GM18505 (cell line): ENCODE results near the gene FMO4.
"Not testable (repeated sequence)": the region's sequence is repeated elsewhere in the genome, so short reads cannot be mapped to it uniquely, and the experiment has no call there.

ENCODE experiments used
- ATAC-seq: cut with Tn5 transposase; IDR thresholded peaks from one replicate; pipeline ENCODE4 v1.9.1; 2021; ENCODE audit not compliant: unreplicated experiment
- POLR2A ChIP-seq: IDR thresholded peaks from 4 replicates; pipeline ENCODE4 v1.6.1; 2011; ENCODE audit warnings: borderline replicate concordance; ENCODE audit not compliant: insufficient read depth, insufficient read length; ENCODE audit errors: extremely low read depth

FMO4 gene, protein sequence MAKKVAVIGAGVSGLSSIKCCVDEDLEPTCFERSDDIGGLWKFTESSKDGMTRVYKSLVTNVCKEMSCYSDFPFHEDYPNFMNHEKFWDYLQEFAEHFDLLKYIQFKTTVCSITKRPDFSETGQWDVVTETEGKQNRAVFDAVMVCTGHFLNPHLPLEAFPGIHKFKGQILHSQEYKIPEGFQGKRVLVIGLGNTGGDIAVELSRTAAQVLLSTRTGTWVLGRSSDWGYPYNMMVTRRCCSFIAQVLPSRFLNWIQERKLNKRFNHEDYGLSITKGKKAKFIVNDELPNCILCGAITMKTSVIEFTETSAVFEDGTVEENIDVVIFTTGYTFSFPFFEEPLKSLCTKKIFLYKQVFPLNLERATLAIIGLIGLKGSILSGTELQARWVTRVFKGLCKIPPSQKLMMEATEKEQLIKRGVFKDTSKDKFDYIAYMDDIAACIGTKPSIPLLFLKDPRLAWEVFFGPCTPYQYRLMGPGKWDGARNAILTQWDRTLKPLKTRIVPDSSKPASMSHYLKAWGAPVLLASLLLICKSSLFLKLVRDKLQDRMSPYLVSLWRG

DNA sequence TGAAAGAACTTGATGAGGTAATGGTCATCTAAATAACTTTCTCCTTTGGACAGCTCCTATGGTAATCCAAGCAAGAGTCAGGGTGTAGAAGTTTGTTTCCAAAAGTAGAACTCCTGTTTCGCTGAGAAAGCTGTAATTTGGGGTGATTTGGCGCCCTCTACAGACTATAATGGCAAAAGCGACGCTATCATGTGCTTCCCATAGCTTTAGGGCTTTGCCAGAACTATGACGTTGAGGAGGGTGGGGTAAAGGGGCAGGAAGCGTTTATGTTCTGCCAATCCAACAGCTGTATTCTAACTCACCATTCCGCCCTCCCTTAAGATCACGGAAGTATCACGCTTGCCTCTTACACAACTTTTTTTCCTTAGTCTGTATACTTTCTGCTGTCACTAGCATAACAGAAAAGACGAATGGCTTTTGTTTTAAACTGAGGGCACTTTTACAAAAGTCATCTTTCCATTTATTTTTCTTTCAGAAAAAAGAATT lies at the start of gene FMO4:
Gene FMO4 (plus strand): TSS at position 349 of the 486 bp plus-strand sequence. CDS start 5,643 bp downstream, outside the sequence.
- TF ChIP-seq POLR2A, result peak; percentile 51
- peak; percentile 100 for ATAC-seq

DNA sequence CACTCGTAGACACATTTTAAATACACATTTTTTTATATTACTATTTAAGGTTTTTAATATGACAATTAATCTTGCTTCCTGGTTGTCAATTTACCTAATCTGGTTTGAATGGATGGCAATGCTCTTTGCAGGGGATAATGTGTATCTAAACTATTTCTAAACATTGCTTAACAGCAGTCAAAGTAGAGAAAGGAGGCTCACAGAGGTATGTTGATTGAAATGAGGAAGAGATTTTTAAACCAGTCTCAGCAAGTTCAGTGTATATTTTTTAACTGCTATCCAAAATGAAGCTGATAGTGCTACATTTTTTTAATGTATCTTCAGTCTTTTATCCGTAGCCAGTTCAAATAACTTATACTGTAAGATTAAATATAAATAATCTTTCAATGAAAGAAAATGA lies 48.3 kb upstream of the FMO4 start:
- no peak for ATAC-seq
- TF ChIP-seq POLR2A, result no peak

DNA sequence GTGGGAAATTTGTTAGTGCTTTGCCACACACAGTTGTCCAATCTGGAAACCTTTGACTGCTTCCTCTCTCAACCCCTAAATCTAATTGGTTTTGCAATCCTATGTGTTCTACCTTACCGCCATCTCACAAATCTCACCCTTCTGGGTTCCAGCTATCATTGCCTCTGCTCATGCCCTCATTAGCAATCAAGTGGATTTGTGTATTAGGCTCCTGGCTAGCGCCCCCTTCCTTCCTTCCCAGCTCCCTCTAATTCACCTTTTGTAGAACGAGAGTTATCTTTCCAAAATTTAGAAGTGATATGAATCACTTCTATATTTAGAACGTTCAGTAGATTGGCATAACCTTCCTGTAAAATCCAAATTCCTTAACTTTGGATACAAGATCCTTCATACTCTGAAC lies 47.1 kb upstream of the FMO4 start:
- no peak for TF ChIP-seq POLR2A
- no peak for ATAC-seq

DNA sequence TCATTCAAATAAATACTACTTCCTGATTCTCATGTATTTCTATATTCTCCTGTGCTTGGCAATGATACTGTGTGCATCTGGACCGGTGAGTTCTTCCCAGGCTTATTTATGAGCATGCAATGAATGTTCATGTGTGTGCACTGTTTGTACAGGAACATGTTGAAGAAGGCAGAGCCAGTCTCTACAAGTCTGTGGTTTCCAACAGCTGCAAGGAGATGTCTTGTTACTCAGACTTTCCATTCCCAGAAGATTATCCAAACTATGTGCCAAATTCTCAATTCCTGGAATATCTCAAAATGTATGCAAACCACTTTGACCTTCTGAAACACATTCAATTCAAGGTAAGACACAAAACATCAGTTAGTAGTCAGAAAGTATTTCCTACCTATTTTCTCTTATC lies 46.6 kb upstream of the FMO4 start:
- TF ChIP-seq POLR2A, result no peak
- no peak for ATAC-seq

DNA sequence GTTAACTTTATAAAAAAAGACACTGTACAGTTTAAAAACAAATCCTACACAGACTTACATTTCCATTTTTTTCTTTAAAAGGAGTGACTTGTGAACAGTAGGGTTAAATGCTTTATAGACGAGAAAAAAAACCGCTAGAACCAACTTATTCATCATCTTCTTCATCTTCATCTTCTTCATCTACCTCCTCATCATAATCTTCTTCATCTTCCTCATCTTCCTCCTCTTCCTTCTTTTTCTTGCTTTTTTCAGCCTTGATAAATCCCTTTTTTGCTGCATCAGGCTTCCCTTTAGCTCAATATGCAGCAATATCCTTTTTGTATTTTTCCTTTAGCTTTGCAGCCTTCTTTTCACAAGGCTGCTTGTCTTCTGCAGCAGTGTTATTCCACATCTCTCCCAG lies 43.2 kb upstream of the FMO4 start:
- TF ChIP-seq POLR2A, result no peak
- no peak for ATAC-seq

DNA sequence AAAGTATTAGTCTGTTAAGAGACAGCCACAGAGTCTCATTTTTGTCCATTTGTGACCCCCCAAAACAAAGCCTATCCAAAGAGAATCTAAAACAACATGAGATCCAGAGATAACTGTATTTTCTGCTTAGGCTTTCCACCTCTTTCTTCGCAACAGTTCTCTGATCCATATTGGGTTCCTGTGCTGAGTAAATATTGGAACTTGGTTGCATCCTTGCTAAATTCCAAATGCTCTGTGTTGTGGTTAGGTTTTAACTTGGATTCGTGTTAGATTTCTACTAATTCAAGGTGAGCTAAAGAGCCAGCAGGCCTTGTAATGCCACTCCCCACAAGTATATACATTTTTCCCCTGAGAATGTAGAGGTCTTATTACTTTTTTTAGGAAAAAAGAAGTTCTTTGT lies 36.4 kb upstream of the FMO4 start:
- no peak for TF ChIP-seq POLR2A

DNA sequence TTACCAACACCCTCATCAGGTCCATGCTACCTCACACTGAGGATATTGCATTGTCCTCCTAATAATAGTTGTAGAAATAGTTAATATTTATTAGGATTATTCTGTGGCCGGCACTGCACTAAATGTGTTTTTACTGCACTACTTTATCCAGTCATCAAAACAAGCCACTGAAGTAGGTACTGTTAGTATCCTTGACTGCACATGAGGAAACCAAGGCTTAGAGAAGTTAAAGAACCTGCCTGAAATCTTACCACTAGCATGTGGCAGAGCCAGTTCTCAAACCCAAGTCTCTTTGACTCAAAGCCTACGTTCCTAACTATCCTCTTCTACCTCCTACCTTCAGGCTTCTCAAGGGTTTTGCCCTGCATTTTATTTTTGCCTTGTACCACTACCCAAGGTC lies 34.7 kb upstream of the FMO4 start:
- TF ChIP-seq POLR2A, result no peak
- ATAC-seq, result no peak

More for the DNA sequence above, 36.4 kb upstream of the FMO4 start:
- ATAC-seq, result no peak

DNA sequence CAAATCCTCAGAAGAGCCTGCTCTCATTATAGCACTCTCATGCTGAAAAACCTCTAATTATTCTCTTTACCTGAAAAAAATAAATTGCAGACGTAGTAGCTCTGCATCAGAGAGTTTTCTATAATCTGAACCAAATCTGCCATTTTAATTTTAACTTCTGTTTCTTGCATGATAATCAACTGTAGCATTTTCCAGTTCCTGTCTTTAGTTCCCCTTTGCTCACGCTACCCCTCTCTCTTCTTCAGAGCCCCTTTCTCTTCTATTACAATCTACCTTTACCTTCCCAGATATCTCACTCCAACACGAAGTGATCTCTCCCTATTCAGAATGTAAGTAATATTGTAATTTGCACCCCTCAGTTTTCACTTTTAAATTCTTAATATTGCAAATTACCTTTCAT lies 34.3 kb upstream of the FMO4 start:
- ATAC-seq, result no peak
- no peak for TF ChIP-seq POLR2A

DNA sequence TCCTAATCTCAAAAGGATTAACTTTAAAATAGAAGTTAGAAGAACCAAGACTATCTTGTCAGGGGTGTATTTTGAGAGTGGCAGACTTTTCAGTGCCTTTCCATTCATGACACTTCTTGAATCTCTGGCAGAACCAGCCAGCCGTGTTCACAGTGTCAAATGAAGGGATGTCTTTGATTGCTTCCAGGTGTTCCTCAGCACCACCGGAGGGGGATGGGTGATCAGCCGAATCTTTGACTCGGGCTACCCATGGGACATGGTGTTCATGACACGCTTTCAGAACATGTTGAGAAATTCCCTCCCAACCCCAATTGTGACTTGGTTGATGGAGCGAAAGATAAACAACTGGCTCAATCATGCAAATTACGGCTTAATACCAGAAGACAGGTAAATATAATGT lies 33.4 kb upstream of the FMO4 start:
- TF ChIP-seq POLR2A, result no peak
- ATAC-seq, result no peak

DNA sequence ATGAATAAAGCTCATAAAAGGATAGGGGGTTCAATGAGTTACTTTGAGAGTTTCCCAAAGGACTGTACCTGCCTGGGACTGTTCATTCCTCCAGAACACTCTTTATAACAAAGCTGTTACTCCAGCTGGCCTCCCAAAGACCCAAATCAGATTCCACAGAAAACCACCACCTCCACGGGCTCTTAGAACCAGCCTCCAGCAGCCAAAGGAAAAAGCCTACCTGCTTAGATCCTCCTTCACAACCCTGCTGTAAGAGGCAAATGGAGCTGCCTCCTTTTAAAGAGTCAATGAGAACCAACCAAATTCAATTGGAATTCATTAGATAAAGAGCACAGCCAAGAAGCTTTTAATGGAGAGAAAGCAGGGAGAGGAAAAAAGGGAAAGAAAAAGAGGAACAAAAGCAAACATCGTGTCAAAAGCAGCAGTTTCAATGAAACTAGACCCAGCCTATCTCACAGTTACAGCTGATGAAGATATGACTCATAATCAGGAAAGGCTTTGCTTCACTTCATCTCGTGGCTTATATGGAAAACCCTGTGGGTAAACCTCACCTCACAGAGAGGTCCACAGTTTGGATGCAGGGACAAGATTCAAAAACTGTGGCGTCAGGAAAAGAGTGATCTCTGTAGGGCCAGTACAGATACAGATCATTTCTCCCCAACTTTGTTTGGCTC lies 27.8 kb upstream of the FMO4 start:
- TF ChIP-seq POLR2A, result no peak
- no peak for ATAC-seq

DNA sequence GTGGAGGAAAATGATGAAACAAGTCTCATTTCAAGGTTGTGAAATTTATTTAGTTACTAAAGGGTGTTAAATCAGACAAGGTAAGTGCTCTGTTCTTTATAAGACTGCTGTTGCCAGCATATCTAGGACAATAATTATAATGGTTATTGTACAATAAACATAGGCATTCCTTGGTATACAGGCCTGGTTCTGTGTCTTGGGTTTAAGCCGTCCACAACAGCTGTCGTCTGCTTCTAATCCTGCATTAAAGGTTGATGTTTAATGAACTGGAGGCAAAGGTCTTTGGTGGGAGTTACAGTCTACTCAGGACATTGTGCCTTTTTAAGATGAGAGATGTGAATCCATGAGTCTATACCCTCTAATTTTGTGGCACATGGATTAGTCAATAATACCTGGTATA lies 23.4 kb upstream of the FMO4 start:
- no peak for TF ChIP-seq POLR2A
- no peak for ATAC-seq

DNA sequence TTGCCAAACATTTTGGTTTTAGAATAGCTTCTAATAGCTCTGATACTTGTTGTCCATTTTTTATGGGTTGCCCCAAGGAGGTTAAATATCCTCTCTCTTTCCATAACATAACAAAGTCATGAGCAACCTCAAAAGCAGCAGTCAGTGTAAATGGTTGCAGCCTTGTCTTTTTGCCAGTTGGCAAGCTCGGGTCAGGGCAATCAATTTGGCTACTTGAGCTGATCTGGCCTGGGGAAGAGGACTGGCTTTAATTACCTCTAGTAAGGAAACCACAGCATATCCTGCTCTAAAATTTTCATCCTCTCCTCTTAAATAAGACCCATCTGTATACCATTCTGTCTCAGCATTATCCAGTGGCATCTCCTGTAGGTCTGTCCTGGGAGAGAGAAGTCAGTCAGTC lies 21.2 kb upstream of the FMO4 start:
- no peak for ATAC-seq
- no peak for TF ChIP-seq POLR2A

DNA sequence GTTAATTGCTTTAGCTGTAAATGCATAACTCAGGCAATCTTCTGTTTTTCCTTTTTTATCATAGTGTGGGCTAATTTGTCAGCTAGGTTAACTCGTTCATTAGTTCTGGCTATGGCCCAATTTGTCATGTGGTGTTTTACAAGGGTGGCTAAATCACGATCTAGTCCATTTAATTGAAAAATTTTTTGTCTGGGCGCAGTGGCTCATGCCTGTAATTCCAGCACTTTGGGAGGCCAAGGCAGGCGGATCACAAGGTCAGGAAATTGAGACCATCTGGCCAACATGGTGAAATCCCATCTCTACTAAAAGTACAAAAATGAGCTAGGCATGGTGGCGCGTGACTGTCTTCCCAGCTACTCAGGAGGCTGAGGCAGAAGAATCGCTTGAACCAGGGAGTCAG lies 18.6 kb upstream of the FMO4 start:
- not testable (repeated sequence) for ATAC-seq

DNA sequence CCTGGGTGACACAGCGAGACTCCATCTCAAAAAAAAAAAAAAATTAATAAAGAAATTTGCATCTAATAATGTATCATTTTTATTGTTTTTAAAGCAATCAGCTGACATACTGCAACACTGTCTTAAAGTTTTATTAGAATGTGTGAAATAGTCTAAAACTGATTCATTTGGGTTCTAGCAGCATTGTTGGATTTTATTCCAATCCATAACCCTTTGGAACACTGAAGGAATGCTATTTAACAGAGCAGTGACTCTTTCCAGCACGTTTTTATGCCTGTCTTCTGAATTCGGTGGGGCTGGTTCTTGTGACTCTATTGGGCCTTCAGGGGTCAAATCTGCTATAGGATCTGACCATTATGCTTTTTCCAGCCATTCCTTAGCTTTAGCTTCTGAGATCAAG lies 18.2 kb upstream of the FMO4 start:
- ATAC-seq, result no peak
- TF ChIP-seq POLR2A, result no peak

DNA sequence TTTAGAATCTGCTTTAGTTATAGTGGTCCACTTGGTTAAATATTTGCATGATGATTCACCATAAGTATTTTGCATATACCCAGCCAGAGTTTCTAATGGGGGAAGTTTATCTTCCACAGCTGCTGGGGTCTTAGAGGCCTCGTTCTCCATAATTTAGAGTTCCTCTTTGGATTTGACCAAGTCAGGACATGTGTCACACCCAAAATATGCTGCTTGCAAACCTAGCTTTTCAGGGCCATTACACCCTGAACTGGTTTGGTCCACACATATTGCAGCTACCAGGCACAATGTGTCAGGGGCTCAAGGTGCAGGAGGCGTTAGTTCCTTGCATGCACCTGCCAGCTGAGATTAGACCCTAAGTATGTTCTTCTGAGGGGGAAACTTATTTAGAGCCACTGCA lies 17.1 kb upstream of the FMO4 start:
- TF ChIP-seq POLR2A, result no peak
- ATAC-seq, result no peak

DNA sequence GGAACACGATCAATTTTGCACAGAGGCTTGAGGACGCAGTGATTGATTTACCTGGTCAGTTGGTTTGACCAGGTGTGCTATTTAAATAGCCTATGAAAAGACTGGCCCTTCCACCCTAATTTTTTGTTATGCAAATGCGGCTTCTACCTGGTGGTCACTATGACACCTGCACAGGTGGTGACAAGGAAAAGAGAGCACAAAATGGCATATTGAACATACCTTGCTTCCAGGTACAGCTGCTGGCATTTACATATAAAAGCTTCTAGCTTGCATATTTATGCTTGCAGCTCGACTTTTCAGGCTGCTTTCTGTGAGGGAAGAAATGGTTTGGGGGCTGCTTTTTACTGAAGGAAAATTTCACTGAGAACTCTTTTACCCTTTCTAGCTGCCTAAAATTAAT lies 15.3 kb upstream of the FMO4 start:
- TF ChIP-seq POLR2A, result no peak
- no peak for ATAC-seq
